CD4-positive, alpha-beta T cell (primary cell): ENCODE data around the gene KRT76. TPM values are rescaled to one million over a fixed set of nuclear protein-coding genes. Genes with fewer than 3 reads are reported as not detected.

ENCODE experiments used
- ATAC-seq: fragments of 200-7000 bp; cut with Tn5 transposase; one replicate; pipeline ENCODE4 v1.10.0; 2022; ENCODE audit warnings: mild to moderate bottlenecking; ENCODE audit not compliant: poor library complexity
- CTCF ChIA-PET: fragments of 350-600 bp; sonication (Branson Sonifier 250); formaldehyde crosslinking; loops from one replicate; lab custom pipeline; 2021; ENCODE audit warnings: antibody characterized with exemption, inconsistent platforms; lab: Charles Lee
- POLR2A ChIA-PET: fragments of 350-600 bp; sonication (Branson Sonifier 250); formaldehyde crosslinking; loops from one replicate; lab custom pipeline; 2021; ENCODE audit warnings: antibody characterized with exemption, inconsistent platforms; lab: Charles Lee
- DNase-seq, 14 experiments: peaks; one replicate each; pipeline ENCODE4 v3.0.0-alpha.2; 2013 to 2020; ENCODE audit warnings: mixed read lengths in 2 of 14
- H3K27ac ChIP-seq, 2 donors: one replicate each; pipeline versions ENCODE4 v1.5.1 to v1.7.0; 2013; ENCODE audit warnings: low read length in 2 of 2, low read depth in 1 of 2, mild to moderate bottlenecking in 1 of 2
- H3K27me3 ChIP-seq, 2 experiments: 1 replicate in 1 of 2; 2 replicates in 1 of 2; pipeline versions ENCODE4 v1.6.1 to v1.7.0; 2013; ENCODE audit warnings: low read length in 2 of 2, control low read depth in 1 of 2, mild to moderate bottlenecking in 1 of 2, moderate library complexity in 1 of 2; ENCODE audit not compliant: insufficient read depth in 2 of 2, control insufficient read depth in 1 of 2
- H3K36me3 ChIP-seq: one replicate; pipeline ENCODE4 v1.6.1; 2013; ENCODE audit warnings: low read length, control low read depth; ENCODE audit not compliant: insufficient read depth
- H3K4me1 ChIP-seq: one replicate; pipeline ENCODE4 v1.6.1; 2013; ENCODE audit warnings: low read length, control low read depth; ENCODE audit not compliant: insufficient read depth
- H3K4me3 ChIP-seq: one replicate; pipeline ENCODE4 v1.5.1; 2013; ENCODE audit warnings: mild to moderate bottlenecking, low read length, moderate library complexity
- H3K9me3 ChIP-seq, 2 experiments: 1 replicate in 1 of 2; 2 replicates in 1 of 2; pipeline versions ENCODE4 v1.6.1 to v1.7.0; 2013; ENCODE audit warnings: low read length in 2 of 2, mild to moderate bottlenecking in 2 of 2, control low read depth in 1 of 2, moderate library complexity in 1 of 2; ENCODE audit not compliant: control insufficient read depth in 1 of 2, insufficient read depth in 1 of 2
- H3K27ac Mint-ChIP-seq: one replicate; pipeline ENCODE4 v1.8.0; 2020; ENCODE audit warnings: mixed read lengths
- H3K27me3 Mint-ChIP-seq: one replicate; pipeline ENCODE4 v1.8.0; 2021; ENCODE audit warnings: mixed read lengths
- H3K36me3 Mint-ChIP-seq: one replicate; pipeline ENCODE4 v1.8.0; 2021; ENCODE audit warnings: low read depth, mixed read lengths
- H3K4me1 Mint-ChIP-seq: one replicate; pipeline ENCODE4 v1.8.0; 2021; ENCODE audit warnings: low read depth, mixed read lengths
- H3K4me3 Mint-ChIP-seq: one replicate; pipeline ENCODE4 v1.8.0; 2020; ENCODE audit warnings: mild to moderate bottlenecking, mixed read lengths
- H3K9me3 Mint-ChIP-seq: one replicate; pipeline ENCODE4 v1.8.0; 2020; ENCODE audit warnings: mixed read lengths
- intact Hi-C, 2 experiments: fragments of 100-400 bp; cut with DNase I in 1 of 2; cut with micrococcal nuclease in 1 of 2; formaldehyde crosslinking; loops; one replicate each; pipeline versions ENCODE4 v1.15.1 to v1.9.0; 2023 to 2025; cut with DNase I, micrococcal nuclease
- total RNA-seq, 174 experiments: library from RNA in 2 of 174; stranded (reverse) in 2 of 174; gene quantifications; one replicate each; pipeline ENCODE4 v1.2.3 and lab custom pipeline; 2021 to 2026
- TF ChIP-seq, protein P1 (sequence below): fragments of 200-600 bp; IDR thresholded peaks from one replicate; pipeline ENCODE4 v1.8.0; 2022; ENCODE audit warnings: antibody characterized with exemption, mild to moderate bottlenecking

The KRT76 gene
- total RNA-seq, 2 experiments from 2014 or later: not detected

DNA sequence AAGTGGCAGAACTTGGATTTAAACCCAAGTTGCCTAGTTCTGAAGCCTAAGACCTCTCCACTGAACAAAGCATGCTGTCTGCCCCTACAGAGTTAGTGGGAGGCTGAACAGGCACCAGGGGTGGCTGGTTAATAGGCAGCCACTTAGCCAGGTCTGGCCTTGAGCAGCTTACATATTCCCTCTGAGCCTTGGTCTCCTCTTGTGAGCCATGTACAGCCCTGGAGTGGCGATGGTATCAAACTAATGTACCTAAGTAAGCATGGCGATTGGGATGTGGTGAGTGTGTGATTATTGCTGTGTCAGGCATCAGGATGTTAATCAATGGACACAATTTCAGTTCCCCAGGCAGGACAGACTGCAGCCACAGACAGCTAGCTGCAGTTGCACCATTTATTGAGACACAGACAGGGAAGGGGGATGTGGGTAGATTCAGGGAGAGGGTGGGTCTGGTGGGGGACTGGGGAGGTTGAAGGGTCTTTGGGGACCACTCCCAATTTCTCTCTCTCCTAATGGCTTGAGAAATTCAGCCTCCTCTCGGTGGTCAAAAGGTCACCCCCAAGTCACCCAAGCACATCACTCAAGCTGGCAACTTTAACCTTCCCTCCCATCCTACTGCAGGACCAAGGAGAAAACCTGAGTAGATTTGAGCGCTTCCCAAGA lies 44.1 kb upstream of the KRT76 start:
- H3K9me3 ChIP-seq: no peaks in the 10 kb centered on the region
- CTCF ChIA-PET: no interaction called here
- no peak overlapping the region for H3K27ac Mint-ChIP-seq

DNA sequence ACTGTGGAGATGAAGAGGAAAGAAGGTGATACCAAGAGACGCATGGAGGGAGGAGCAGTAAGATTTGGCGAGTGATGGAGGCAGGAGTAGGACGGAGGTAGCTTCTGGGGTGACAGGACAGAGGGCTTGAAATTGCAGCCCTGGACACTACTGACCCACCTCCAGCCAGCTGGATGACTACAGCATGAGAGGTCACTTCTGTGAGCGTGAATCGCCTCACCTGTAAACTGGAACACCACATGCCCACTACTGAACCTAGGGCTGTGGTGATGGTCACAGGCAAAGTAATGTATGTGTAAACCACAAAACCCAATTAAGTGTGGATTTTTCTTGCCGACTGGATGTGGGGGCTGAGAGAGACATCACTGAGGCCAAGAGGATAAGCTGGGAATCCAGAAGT lies 43.4 kb upstream of the KRT76 start:
- H3K36me3 Mint-ChIP-seq: no peaks in the 10 kb centered on the region
- no peak overlapping the region for H3K27ac Mint-ChIP-seq
- Histone ChIP-seq H3K9me3 (no peaks in the 10 kb centered on the region), H3K27me3 (peaks cover 0 to 3% of the 10 kb centered on the region in 2 experiments), H3K4me1 (peaks cover 5% of the 10 kb centered on the region), H3K36me3 (no peaks in the 10 kb centered on the region), H3K27ac (no peak overlapping the region), H3K4me3 (no peak overlapping the region)
- no peaks in the 10 kb centered on the region for H3K9me3 Mint-ChIP-seq
- ChIA-PET CTCF (no interaction called here), POLR2A (no interaction called here)
- TF ChIP-seq, protein P1, sequence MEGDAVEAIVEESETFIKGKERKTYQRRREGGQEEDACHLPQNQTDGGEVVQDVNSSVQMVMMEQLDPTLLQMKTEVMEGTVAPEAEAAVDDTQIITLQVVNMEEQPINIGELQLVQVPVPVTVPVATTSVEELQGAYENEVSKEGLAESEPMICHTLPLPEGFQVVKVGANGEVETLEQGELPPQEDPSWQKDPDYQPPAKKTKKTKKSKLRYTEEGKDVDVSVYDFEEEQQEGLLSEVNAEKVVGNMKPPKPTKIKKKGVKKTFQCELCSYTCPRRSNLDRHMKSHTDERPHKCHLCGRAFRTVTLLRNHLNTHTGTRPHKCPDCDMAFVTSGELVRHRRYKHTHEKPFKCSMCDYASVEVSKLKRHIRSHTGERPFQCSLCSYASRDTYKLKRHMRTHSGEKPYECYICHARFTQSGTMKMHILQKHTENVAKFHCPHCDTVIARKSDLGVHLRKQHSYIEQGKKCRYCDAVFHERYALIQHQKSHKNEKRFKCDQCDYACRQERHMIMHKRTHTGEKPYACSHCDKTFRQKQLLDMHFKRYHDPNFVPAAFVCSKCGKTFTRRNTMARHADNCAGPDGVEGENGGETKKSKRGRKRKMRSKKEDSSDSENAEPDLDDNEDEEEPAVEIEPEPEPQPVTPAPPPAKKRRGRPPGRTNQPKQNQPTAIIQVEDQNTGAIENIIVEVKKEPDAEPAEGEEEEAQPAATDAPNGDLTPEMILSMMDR: no peak
- no peak for DNase-seq
- H3K4me1 Mint-ChIP-seq: peaks cover 13% of the 10 kb centered on the region
- no peaks in the 10 kb centered on the region for H3K27me3 Mint-ChIP-seq
- no peak for ATAC-seq
- intact Hi-C loops: no loop called here
- no peak overlapping the region for H3K4me3 Mint-ChIP-seq

More for the DNA sequence above, 44.1 kb upstream of the KRT76 start:
- H3K27ac ChIP-seq: no peak overlapping the region
- H3K36me3 ChIP-seq: no peaks in the 10 kb centered on the region
- ATAC-seq (no peak), DNase-seq (no peak)
- POLR2A ChIA-PET: no interaction called here
- Mint-ChIP-seq H3K27me3 (no peaks in the 10 kb centered on the region), H3K9me3 (no peaks in the 10 kb centered on the region), H3K4me1 (peaks cover 13% of the 10 kb centered on the region), H3K36me3 (no peaks in the 10 kb centered on the region), H3K4me3 (no peak overlapping the region)
- peaks cover 5% of the 10 kb centered on the region for H3K4me1 ChIP-seq
- intact Hi-C loops: no loop called here
- H3K4me3 ChIP-seq: no peak overlapping the region
- peaks cover 0 to 3% of the 10 kb centered on the region in 2 experiments for H3K27me3 ChIP-seq
- TF ChIP-seq, protein P1: no peak

DNA sequence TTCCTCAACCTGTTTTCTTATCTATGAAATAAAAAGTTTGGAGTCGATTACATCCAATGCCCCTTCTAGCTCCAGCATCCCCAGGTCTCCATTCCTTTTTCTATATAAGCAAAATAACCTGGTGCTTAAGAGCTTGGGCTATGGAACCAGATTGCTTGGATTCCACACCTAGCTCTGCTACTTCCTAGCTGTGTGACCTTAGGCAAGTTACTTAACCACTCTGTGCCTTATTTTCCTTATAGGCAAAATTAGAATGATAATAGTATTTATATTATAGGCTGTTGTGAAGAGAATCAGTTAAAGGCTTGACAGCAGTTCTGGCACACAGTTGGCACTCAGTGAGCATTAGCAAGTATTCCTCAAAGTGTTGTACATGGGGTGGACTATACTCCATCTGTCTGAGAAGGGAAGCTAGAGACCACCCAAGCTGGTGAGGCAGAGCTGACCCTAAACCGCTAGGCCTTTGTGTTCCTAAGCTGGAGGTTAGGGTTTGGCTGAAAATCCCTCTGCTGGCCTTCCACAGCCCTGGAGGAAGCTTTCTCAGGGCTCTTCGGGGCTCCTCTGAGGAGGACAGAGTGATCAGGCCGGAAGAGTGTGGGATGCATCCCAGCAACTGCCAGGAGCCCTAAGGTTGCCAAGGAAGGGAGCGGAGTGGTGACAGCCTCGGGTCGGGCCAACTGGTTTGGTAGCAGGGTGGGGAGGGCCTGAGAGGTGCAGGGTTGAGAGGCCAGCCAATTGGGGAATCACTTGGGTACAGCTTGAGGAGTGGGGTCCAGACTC lies 42.8 kb upstream of the KRT76 start:
- Histone ChIP-seq H3K27ac (no peak overlapping the region), H3K4me3 (no peak overlapping the region), H3K9me3 (no peaks in the 10 kb centered on the region), H3K27me3 (peaks cover 0 to 3% of the 10 kb centered on the region in 2 experiments), H3K36me3 (no peaks in the 10 kb centered on the region), H3K4me1 (peaks cover 5% of the 10 kb centered on the region)
- Mint-ChIP-seq H3K9me3 (no peaks in the 10 kb centered on the region), H3K4me3 (no peak overlapping the region), H3K27ac (no peak overlapping the region), H3K36me3 (no peaks in the 10 kb centered on the region), H3K4me1 (peaks cover 13% of the 10 kb centered on the region), H3K27me3 (no peaks in the 10 kb centered on the region)
- no peak for DNase-seq
- no peak for ATAC-seq
- TF ChIP-seq, protein P1: no peak
- intact Hi-C loops: no loop called here
- ChIA-PET CTCF (no interaction called here), POLR2A (interaction anchor here (0.9 kb wide), 1 partner anchor 448 kb away, joined by 4 read pairs; no protein-coding TSS in a partner anchor)
